BE2C (cell line): ENCODE measurements around the gene TCF15.

Source experiments
- DNase-seq: peaks from one replicate; pipeline ENCODE4 v3.0.0-alpha.2; 2020
- H3K27me3 ChIP-seq: fragments of 250-450 bp; sonication (Bioruptor Pico); 2 replicates; pipeline ENCODE4 v1.5.1; 2020; ENCODE audit warnings: mild to moderate bottlenecking
- H3K36me3 ChIP-seq: fragments of 250-450 bp; sonication (Bioruptor Pico); 2 replicates; pipeline ENCODE4 v1.5.1; 2020; ENCODE audit warnings: mild to moderate bottlenecking
- H3K4me1 ChIP-seq: fragments of 250-450 bp; sonication (Bioruptor Pico); 2 replicates; pipeline ENCODE4 v1.5.1; 2020
- H3K4me3 ChIP-seq: 2 replicates; pipeline ENCODE4 v1.5.1; 2011; ENCODE audit warnings: low read depth, low read length
- H3K9me3 ChIP-seq: fragments of 250-450 bp; sonication (Bioruptor Pico); 2 replicates; pipeline ENCODE4 v1.5.1; 2020
- CTCF ChIP-seq: IDR thresholded peaks from 2 replicates; pipeline ENCODE4 v1.5.1; 2012; ENCODE audit warnings: mild to moderate bottlenecking, low read depth, low read length

The TCF15 gene

GRCh38 chr20:653590-654416, 43.7 kb upstream of the TCF15 start:
- H3K4me3 ChIP-seq, result peak overlapping the region; percentile 45
- TF ChIP-seq CTCF, result no peak
- H3K36me3 ChIP-seq, result no peaks in the 10 kb centered on the region
- no peaks in the 10 kb centered on the region for H3K27me3 ChIP-seq
- H3K9me3 ChIP-seq, result no peaks in the 10 kb centered on the region
- H3K4me1 ChIP-seq, result no peaks in the 10 kb centered on the region
- no peak for DNase-seq

GRCh38 chr20:653110-653589, 43.0 kb upstream of the TCF15 start, which contains the start of gene SRXN1:
TSS of gene SRXN1 (minus strand) at chr20:653200. CDS start at chr20:653185, 15 bp downstream.
- peak; percentile 86 for DNase-seq
- no peaks in the 10 kb centered on the region for H3K4me1 ChIP-seq
- peak; percentile 45 for TF ChIP-seq CTCF
- no peaks in the 10 kb centered on the region for H3K27me3 ChIP-seq
- no peaks in the 10 kb centered on the region for H3K9me3 ChIP-seq
- peak within 1 kb of the TSS; percentile 72 for H3K4me3 ChIP-seq
- no peaks in the 10 kb centered on the region; the same call in 1 of the 2 replicates for H3K36me3 ChIP-seq

- DNase-seq, result no peak
- H3K4me1 ChIP-seq, result no peaks in the 10 kb centered on the region
- H3K36me3 ChIP-seq, result no peaks in the 10 kb centered on the region; the same call in 1 of the 2 replicates
- no peak for TF ChIP-seq CTCF
- peak overlapping the region; percentile 72 for H3K4me3 ChIP-seq
- H3K9me3 ChIP-seq, result no peaks in the 10 kb centered on the region
- no peaks in the 10 kb centered on the region for H3K27me3 ChIP-seq
These were observed 42.6 kb upstream of the TCF15 start for GRCh38 chr20:652615-653109.

GRCh38 chr20:651713-652614, 41.9 kb upstream of the TCF15 start:
- Histone ChIP-seq H3K4me1 (no peaks in the 10 kb centered on the region), H3K36me3 (no peaks in the 10 kb centered on the region; the same call in 1 of the 2 replicates), H3K9me3 (no peaks in the 10 kb centered on the region), H3K4me3 (peak overlapping the region; percentile 72), H3K27me3 (no peaks in the 10 kb centered on the region)
- no peak for TF ChIP-seq CTCF
- no peak for DNase-seq

- TF ChIP-seq CTCF, result no peak
- DNase-seq, result no peak
- Histone ChIP-seq H3K36me3 (no peaks in the 10 kb centered on the region; the same call in 1 of the 2 replicates), H3K27me3 (no peaks in the 10 kb centered on the region), H3K4me1 (no peaks in the 10 kb centered on the region), H3K9me3 (no peaks in the 10 kb centered on the region), H3K4me3 (no peak overlapping the region)
These were observed 40.8 kb upstream of the TCF15 start for GRCh38 chr20:650954-651353.
